ENCODE data around the gene SLC9A9. TPM values are rescaled to one million over a fixed set of nuclear protein-coding genes. Genes with fewer than 3 reads are reported as not detected.

SLC9A9 gene
- total RNA-seq, 4 donors from 2014 or later, result 10.1 to 27.2 (median 16.7) TPM

- Histone ChIP-seq H3K4me1 (no peaks in the 10 kb centered on the region), H3K9me3 (no peaks in the 10 kb centered on the region), H3K36me3 (no peaks in the 10 kb centered on the region), H3K27ac (no peak overlapping the region), H3K4me3 (no peak overlapping the region), H3K27me3 (no peaks in the 10 kb centered on the region)
- TF ChIP-seq POLR2AphosphoS5 (IDR thresholded peaks at IDR 0.05), result no peak
- no peak for TF ChIP-seq CTCF (IDR thresholded peaks at IDR 0.05)
- TF ChIP-seq EP300 (IDR thresholded peaks at IDR 0.05), result no peak
- no peak for TF ChIP-seq POLR2A (IDR thresholded peaks at IDR 0.05)
- no peak for ATAC-seq
Measured at GRCh38 chr3:143276592-143276991, 571.7 kb downstream of the SLC9A9 start.

GRCh38 chr3:143273975-143274690 is 574.1 kb downstream of the SLC9A9 start:
- Histone ChIP-seq H3K27ac (no peak overlapping the region), H3K9me3 (no peaks in the 10 kb centered on the region), H3K4me3 (no peak overlapping the region), H3K27me3 (no peaks in the 10 kb centered on the region), H3K4me1 (no peaks in the 10 kb centered on the region), H3K36me3 (no peaks in the 10 kb centered on the region)
- TF ChIP-seq EP300 (IDR thresholded peaks at IDR 0.05) (no peak), CTCF (IDR thresholded peaks at IDR 0.05) (no peak), POLR2AphosphoS5 (IDR thresholded peaks at IDR 0.05) (no peak), POLR2A (IDR thresholded peaks at IDR 0.05) (no peak)
- ATAC-seq, result no peak
- 47 to 100% methylated on average over 1 of the region's 1 CpG for WGBS, 2 donors (ENCODE audit: low coverage in 1 of 2)

- no peaks in the 10 kb centered on the region for H3K9me3 ChIP-seq
- H3K4me1 ChIP-seq, result no peaks in the 10 kb centered on the region
- H3K4me3 ChIP-seq, result no peak overlapping the region
- peaks cover 0 to 1% of the 10 kb centered on the region in 2 donors for H3K36me3 ChIP-seq
- no peak for ATAC-seq
- no peaks in the 10 kb centered on the region for H3K27me3 ChIP-seq
- TF ChIP-seq POLR2AphosphoS5 (IDR thresholded peaks at IDR 0.05) (no peak), POLR2A (IDR thresholded peaks at IDR 0.05) (no peak), CTCF (IDR thresholded peaks at IDR 0.05) (no peak), EP300 (IDR thresholded peaks at IDR 0.05) (no peak)
- H3K27ac ChIP-seq, result no peak overlapping the region
- WGBS, 2 donors (ENCODE audit: low coverage in 1 of 2), result 91 to 94% methylated on average over 2 of the region's 2 CpGs
Measured at GRCh38 chr3:143271136-143271535, 577.1 kb downstream of the SLC9A9 start.

GRCh38 chr3:143269741-143270140 is 578.5 kb downstream of the SLC9A9 start:
- 83 to 93% methylated on average over 3 of the region's 3 CpGs for WGBS, 2 donors (ENCODE audit: low coverage in 1 of 2)
- no peaks in the 10 kb centered on the region for H3K4me1 ChIP-seq
- TF ChIP-seq POLR2AphosphoS5 (IDR thresholded peaks at IDR 0.05), result no peak
- no peak for TF ChIP-seq CTCF (IDR thresholded peaks at IDR 0.05)
- TF ChIP-seq POLR2A (IDR thresholded peaks at IDR 0.05), result no peak
- no peak for TF ChIP-seq EP300 (IDR thresholded peaks at IDR 0.05)
- peaks cover 0 to 12% of the 10 kb centered on the region in 2 donors for H3K36me3 ChIP-seq
- H3K27me3 ChIP-seq, result no peaks in the 10 kb centered on the region
- no peak overlapping the region for H3K27ac ChIP-seq
- H3K9me3 ChIP-seq, result no peaks in the 10 kb centered on the region
- ATAC-seq, result no peak
- no peak overlapping the region for H3K4me3 ChIP-seq

GRCh38 chr3:143267989-143268388 is 580.3 kb downstream of the SLC9A9 start:
- 100% methylated on average over 1 of the region's 1 CpG for WGBS, 2 donors (ENCODE audit: low coverage in 1 of 2)
- no peak for ATAC-seq
- TF ChIP-seq CTCF (IDR thresholded peaks at IDR 0.05), result no peak
- TF ChIP-seq POLR2A (IDR thresholded peaks at IDR 0.05), result no peak
- TF ChIP-seq POLR2AphosphoS5 (IDR thresholded peaks at IDR 0.05), result no peak
- no peak for TF ChIP-seq EP300 (IDR thresholded peaks at IDR 0.05)
- Histone ChIP-seq H3K27me3 (no peaks in the 10 kb centered on the region), H3K27ac (no peak overlapping the region), H3K4me3 (no peak overlapping the region), H3K9me3 (no peaks in the 10 kb centered on the region), H3K4me1 (no peaks in the 10 kb centered on the region), H3K36me3 (peaks cover 0 to 12% of the 10 kb centered on the region in 2 donors)

Measured in gastroesophageal sphincter (tissue), 4 donors.